ENCODE measurements around the gene TNIK.
"Not testable (repeated sequence)": the region's sequence is repeated elsewhere in the genome, so short reads cannot be mapped to it uniquely, and the experiment has no call there.

The TNIK gene

GRCh38 chr3:171383206-171384018 lies 76.8 kb downstream of the TNIK start:
- Histone ChIP-seq H3K4me3 (no peak overlapping the region), H3K27ac (no peak overlapping the region)
- TF ChIP-seq, protein P1, sequence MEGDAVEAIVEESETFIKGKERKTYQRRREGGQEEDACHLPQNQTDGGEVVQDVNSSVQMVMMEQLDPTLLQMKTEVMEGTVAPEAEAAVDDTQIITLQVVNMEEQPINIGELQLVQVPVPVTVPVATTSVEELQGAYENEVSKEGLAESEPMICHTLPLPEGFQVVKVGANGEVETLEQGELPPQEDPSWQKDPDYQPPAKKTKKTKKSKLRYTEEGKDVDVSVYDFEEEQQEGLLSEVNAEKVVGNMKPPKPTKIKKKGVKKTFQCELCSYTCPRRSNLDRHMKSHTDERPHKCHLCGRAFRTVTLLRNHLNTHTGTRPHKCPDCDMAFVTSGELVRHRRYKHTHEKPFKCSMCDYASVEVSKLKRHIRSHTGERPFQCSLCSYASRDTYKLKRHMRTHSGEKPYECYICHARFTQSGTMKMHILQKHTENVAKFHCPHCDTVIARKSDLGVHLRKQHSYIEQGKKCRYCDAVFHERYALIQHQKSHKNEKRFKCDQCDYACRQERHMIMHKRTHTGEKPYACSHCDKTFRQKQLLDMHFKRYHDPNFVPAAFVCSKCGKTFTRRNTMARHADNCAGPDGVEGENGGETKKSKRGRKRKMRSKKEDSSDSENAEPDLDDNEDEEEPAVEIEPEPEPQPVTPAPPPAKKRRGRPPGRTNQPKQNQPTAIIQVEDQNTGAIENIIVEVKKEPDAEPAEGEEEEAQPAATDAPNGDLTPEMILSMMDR (IDR thresholded peaks at IDR 0.05): no peak
- no peak for DNase-seq (ENCODE audit: low spot score)

GRCh38 chr3:171382347-171382746 lies 77.9 kb downstream of the TNIK start:
- DNase-seq (ENCODE audit: low spot score): not testable (repeated sequence)

DNA sequence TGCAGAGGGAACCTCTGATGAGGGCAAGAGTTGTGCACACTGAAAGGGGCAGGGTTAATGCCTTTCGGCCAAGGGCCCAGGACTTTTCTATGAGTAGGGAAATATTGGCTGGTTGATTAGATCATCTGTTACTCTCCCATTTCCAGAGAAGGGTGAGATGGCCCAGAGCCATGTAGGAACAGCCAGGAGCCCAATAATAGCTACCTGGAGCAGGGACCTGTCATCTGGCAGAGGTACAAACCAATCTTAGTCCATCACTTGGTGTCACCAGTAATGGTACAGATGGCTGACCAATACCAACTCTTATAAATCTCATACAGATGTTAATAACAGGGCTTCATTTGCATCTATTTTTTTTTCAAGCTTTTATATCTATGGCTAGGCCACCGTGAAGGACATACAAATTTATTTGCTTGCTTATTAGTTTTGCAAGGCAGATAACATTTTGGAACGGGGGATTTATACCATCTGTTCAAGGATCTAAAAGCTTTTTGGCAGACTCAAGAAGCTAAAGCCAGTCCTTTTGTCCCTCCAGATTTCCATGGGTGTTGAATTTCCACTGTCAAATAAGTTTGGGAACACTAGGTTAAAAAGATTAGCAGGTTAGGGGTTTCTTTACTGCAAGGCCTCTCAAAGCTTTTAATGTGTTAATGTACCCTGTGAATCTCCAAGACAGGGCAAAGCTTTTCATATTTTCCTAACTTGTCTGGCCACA lies 79.3 kb downstream of the TNIK start:
- H3K4me3 ChIP-seq: no peak overlapping the region
- H3K27ac ChIP-seq: no peak overlapping the region
- TF ChIP-seq, protein P1 (IDR thresholded peaks at IDR 0.05): no peak
- DNase-seq (ENCODE audit: low spot score): no peak

More at GRCh38 chr3:171382347-171382746, 77.9 kb downstream of the TNIK start:
- H3K4me3 ChIP-seq, H3K27ac ChIP-seq: not testable (repeated sequence)

DNA sequence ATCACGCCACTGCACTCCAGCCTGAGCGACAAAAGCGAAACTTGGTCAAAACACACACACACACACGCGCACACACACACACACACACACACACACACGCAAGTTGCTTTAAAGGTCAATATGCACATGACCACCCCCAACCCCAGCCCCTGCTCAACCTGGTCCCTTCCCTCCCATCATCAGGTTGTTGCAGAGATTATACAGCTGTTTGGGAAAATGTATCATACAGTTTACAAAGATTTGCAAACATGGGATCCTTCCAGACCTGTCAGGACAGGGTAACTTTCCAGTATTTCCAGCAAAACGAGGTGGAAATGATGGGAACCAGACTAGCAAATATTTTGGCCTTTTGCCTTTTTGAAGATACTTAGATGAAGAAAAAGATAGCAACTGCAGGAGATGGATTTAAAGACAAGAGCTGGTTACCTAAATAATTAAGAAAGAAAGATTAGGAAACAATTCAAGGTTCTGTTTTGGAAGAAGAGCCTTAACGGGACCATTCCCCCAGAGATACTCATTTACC lies 80.2 kb downstream of the TNIK start:
- TF ChIP-seq, protein P1 (IDR thresholded peaks at IDR 0.05): no peak
- DNase-seq (ENCODE audit: low spot score): no peak
- H3K4me3 ChIP-seq: no peak overlapping the region
- H3K27ac ChIP-seq: no peak overlapping the region

DNA sequence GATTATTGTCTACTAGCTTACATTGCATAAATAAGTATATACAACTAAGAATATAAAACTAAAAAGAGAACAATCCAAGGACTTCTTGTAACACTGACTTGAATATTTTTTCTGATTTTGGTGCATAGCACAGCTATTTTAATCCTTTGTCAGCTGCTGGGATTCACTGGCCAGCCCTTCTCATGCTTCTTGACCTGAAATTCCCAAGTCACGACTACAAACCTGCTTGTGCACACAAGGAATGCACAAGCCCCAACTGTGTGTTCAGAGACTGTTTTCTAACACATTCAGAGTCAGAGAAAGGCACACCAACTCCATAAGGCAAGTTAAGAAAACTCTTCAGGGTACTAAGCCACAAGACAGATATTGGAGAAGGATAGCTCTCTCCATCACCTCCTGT lies 80.9 kb downstream of the TNIK start:
- no peak for DNase-seq (ENCODE audit: low spot score)
- no peak overlapping the region for H3K4me3 ChIP-seq
- TF ChIP-seq, protein P1 (IDR thresholded peaks at IDR 0.05): no peak
- no peak overlapping the region for H3K27ac ChIP-seq

DNA sequence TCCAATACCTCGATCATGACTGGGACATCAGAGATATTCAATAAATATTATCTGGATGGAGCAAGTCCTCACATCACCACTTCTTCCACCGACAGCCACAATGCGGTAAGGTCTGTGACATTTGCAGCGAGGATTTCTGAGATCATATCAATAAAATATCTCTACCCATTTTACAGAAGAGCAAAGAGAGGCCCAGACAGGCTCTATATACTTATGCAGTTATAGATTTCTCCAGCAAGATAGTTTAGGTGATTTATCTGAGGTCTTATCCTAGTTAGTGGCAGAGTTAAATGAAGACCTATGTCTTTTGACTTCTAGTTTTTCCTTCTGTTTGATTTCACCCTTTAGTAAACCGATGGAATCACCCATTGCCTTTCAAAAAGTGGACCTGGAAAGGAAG lies 81.6 kb downstream of the TNIK start:
- no peak overlapping the region for H3K27ac ChIP-seq
- TF ChIP-seq, protein P1 (IDR thresholded peaks at IDR 0.05): no peak

DNA sequence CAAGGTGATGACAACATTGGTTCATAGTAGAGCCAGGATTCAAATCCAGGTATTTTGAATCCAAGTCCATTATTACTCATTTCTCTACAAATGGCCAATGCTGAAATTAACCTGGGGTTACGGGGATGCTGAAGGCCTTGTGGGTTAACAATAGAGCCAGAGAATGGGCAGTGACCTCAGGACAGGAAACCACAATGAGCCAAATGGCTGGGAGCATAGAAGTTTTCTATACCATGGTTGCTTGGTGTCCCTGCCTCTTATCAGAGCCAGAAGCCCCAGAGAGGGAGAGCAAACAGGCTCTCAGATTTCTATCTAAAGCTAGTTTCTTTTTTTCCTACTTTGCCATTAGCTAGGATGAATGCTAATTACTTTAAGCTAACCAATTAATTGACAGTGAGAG lies 82.3 kb downstream of the TNIK start:
- Histone ChIP-seq H3K4me3 (no peak overlapping the region), H3K27ac (no peak overlapping the region)
- TF ChIP-seq, protein P1 (IDR thresholded peaks at IDR 0.05): no peak
- DNase-seq (ENCODE audit: low spot score): no peak

More for the DNA sequence above, 81.6 kb downstream of the TNIK start:
- DNase-seq (ENCODE audit: low spot score): no peak
- H3K4me3 ChIP-seq: no peak overlapping the region

All from coronary artery (tissue), 2 donors.